ENCODE measurements around the gene PCNX1.
"Not testable (repeated sequence)": the region's sequence is repeated elsewhere in the genome, so short reads cannot be mapped to it uniquely, and the experiment has no call there.

The PCNX1 gene

GRCh38 chr14:71063351-71063750 is 156.1 kb downstream of the PCNX1 start:
- TF ChIP-seq CTCF (IDR thresholded peaks at IDR 0.05; ENCODE audit: low read depth, low read length): no peak

GRCh38 chr14:71064747-71065146 is 157.5 kb downstream of the PCNX1 start:
- not testable (repeated sequence) for DNase-seq (ENCODE audit: extremely low read depth, low read depth)

More at GRCh38 chr14:71063351-71063750, 156.1 kb downstream of the PCNX1 start:
- DNase-seq (ENCODE audit: extremely low read depth, low read depth): no peak

- no peak for TF ChIP-seq CTCF (IDR thresholded peaks at IDR 0.05; ENCODE audit: low read depth, low read length)
- no peak for DNase-seq (ENCODE audit: extremely low read depth, low read depth)
Measured at GRCh38 chr14:71070169-71070568, 162.9 kb downstream of the PCNX1 start.

GRCh38 chr14:71071042-71071441 is 163.8 kb downstream of the PCNX1 start:
- DNase-seq (ENCODE audit: extremely low read depth, low read depth): no peak
- TF ChIP-seq CTCF (IDR thresholded peaks at IDR 0.05; ENCODE audit: low read depth, low read length): no peak

GRCh38 chr14:71076462-71077092 is 169.3 kb downstream of the PCNX1 start:
- TF ChIP-seq CTCF (IDR thresholded peaks at IDR 0.05; ENCODE audit: low read depth, low read length): no peak
- DNase-seq (ENCODE audit: extremely low read depth, low read depth): no peak

GRCh38 chr14:71078500-71078899 is 171.2 kb downstream of the PCNX1 start:
- no peak for DNase-seq (ENCODE audit: extremely low read depth, low read depth)

DNA sequence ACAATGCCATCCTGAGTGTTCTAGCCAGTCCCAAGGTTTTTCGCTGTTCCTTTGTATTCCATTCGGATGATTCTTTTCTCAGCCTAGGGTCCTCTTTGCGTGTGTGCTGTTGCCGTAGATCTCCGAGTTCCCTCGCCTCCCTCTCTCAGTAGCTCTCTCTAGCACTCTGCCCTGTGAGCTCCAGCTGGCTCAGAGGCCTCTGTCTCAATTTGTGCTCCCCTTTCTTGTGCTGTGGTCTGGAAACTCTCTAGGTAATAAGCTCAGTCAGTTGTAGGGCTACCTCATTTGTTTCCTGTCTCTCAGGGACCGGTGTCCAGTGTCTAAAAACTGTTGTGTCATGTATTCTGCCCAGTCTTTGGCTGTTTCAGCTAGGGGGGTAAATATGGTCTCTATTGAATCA is 179.3 kb downstream of the PCNX1 start:
- no peak for DNase-seq (ENCODE audit: extremely low read depth, low read depth)
- no peak for TF ChIP-seq CTCF (IDR thresholded peaks at IDR 0.05; ENCODE audit: low read depth, low read length)

More at GRCh38 chr14:71078500-71078899, 171.2 kb downstream of the PCNX1 start:
- no peak for TF ChIP-seq CTCF (IDR thresholded peaks at IDR 0.05; ENCODE audit: low read depth, low read length)

DNA sequence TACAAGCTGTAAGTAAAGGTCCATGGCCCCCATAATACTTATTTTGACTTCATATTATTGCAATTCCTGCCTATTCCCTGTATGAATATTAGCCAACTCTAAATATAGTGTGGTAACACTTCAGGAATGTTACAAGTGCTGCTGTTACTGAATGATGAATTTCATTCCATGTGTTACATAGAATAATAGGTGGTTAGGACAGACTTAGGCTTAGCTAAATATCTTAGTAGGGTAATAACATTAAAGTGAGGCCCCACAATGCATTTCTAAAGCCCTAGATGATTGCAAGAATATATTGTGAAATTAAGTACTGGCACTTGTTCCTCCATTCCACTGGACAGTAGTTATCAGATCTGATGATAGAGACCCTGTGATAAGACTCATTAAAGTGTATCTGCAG is 182.7 kb downstream of the PCNX1 start:
- TF ChIP-seq CTCF (IDR thresholded peaks at IDR 0.05; ENCODE audit: low read depth, low read length): no peak
- no peak for DNase-seq (ENCODE audit: extremely low read depth, low read depth)

Data from AG09319 (cell line).